ENCODE results near the gene COX6A2.

- TF ChIP-seq, protein P1, sequence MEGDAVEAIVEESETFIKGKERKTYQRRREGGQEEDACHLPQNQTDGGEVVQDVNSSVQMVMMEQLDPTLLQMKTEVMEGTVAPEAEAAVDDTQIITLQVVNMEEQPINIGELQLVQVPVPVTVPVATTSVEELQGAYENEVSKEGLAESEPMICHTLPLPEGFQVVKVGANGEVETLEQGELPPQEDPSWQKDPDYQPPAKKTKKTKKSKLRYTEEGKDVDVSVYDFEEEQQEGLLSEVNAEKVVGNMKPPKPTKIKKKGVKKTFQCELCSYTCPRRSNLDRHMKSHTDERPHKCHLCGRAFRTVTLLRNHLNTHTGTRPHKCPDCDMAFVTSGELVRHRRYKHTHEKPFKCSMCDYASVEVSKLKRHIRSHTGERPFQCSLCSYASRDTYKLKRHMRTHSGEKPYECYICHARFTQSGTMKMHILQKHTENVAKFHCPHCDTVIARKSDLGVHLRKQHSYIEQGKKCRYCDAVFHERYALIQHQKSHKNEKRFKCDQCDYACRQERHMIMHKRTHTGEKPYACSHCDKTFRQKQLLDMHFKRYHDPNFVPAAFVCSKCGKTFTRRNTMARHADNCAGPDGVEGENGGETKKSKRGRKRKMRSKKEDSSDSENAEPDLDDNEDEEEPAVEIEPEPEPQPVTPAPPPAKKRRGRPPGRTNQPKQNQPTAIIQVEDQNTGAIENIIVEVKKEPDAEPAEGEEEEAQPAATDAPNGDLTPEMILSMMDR (conservative IDR thresholded peaks at IDR 0.05 in 1 of 2, IDR thresholded peaks at IDR 0.05 in 1 of 2; ENCODE audit: extremely low read depth in 1 of 2, insufficient read depth in 1 of 2, low read depth in 1 of 2, low read length in 2 of 2) = no peak
- TF ChIP-seq EZH2 (IDR thresholded peaks at IDR 0.05; ENCODE audit: borderline replicate concordance, low read length) = no peak
These were observed 39.6 kb downstream of the COX6A2 start for GRCh38 chr16:31388535-31388934.
